ENCODE data around the gene AZIN2.
"Not testable (repeated sequence)": the region's sequence is repeated elsewhere in the genome, so short reads cannot be mapped to it uniquely, and the experiment has no call there.

AZIN2 gene

DNA sequence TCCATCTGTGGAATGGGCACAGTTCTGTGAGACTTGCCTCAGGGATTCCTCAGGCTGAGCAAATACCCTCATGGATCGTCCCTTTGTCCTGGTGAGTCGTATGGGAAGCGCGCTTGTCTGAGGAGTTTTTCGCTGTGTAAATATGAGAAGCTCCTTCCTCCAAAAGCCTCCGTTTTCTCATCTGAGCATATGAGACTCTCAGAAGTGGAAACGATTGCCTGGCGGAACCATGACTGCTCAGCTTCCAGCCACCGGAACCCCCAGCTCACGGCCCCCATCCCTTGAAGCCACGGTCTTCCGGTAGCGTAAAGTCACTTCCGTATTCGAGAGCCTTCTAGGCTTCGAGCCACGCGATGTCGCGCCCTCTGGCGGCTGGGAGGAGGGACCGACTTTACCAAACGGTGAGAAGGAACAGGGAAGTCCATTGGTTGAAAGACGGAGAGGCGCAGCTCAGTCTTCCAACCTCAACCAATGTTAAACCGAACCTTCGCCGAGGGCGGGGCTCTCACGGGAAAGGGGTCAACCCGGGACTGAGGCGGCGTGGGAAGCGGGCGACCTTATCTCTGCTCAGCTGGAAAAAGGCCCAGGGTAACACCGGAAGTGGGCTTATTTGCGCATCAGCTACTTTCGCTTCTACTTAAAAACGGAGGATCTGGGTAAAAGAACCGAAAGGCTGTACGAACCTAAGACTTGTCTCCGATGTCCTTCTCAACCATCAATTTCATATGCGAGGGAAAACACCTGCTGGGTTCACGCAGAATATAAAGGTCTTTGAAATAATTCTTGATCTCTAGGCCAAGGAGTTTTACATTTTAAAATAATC, 46.3 kb downstream of the AZIN2 start:
- peak; percentile 96 to 98 for DNase-seq (ENCODE audit: low read depth in 2 of 2)

DNA sequence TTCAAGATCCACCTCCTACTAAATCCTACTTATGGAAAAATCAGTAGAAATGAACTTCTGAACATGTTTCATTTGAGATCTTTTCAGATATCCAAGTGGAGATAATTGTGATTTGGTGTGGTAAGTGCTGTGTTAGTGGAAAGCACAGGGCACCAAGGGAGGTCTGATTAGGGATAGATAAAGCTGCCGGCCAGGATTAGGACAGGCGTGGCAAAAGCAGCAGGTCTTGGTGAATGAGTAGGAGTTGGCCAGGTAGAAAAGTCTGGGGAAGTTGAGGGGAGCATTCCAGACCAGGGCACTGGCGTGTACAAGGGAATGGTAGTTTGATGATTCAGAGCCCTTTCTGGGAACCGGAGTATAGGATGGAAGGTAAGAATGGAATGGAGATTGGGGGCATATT, 47.8 kb downstream of the AZIN2 start:
- no peak for DNase-seq (ENCODE audit: low read depth in 2 of 2)

DNA sequence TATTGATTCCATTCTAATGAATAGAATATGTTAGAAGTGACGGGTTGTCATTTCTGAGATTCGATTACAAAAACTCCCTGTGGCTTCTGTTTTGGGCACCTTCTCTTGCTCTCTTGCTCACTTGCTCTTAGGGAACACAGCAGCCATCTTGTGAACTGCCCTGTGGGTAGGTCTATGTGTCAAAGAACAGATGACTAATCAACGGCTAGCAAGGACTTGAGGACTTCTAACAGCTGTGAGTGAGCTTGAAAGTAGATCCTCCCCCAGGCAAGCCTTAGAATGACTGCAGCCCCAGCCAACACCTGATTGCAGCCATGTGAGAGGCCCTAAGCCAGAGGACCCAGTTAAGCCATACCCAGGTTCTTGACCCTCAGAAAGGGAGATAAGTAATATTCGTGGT, 49.3 kb downstream of the AZIN2 start:
- no peak for DNase-seq (ENCODE audit: low read depth in 2 of 2)

DNA sequence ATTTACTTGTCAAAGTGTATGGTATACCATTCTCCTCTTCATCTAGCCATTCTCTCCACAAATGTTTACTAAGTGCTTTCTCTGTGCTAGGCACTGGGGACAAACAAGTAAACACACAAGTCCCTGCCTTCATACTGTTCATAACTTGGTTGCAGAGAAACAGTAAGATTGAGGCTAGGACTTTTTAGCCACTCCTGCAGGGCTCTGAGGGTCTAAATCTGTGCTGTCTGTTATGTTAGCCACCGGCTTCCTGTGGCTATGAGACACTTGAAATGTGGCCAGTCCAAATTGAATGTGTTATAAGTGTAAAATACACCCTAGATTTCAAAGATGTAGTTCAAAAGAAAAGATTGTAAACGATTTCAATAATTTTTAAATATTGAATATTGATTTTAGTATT, 50.2 kb downstream of the AZIN2 start:
- no peak for DNase-seq (ENCODE audit: low read depth in 2 of 2)

DNA sequence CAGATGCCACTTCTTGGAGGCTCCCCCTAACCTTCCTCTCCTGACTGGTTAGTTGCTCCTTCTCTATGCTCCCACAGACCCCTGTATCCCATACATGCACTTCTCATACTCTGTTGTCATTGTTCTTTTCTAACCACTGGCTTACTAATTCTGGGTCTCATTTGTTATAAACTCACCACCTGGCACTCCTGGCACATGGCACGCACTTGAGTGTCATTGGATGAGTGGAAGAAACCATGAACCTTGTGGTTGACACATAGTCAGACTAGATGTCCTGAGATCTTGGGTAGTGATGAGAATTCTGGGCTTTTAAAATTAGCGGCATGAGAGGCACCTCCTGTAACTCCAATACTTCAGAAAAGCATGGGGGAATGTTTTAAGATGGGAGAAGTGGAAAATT, 51.6 kb downstream of the AZIN2 start:
- DNase-seq (ENCODE audit: low read depth in 2 of 2) = no peak

DNA sequence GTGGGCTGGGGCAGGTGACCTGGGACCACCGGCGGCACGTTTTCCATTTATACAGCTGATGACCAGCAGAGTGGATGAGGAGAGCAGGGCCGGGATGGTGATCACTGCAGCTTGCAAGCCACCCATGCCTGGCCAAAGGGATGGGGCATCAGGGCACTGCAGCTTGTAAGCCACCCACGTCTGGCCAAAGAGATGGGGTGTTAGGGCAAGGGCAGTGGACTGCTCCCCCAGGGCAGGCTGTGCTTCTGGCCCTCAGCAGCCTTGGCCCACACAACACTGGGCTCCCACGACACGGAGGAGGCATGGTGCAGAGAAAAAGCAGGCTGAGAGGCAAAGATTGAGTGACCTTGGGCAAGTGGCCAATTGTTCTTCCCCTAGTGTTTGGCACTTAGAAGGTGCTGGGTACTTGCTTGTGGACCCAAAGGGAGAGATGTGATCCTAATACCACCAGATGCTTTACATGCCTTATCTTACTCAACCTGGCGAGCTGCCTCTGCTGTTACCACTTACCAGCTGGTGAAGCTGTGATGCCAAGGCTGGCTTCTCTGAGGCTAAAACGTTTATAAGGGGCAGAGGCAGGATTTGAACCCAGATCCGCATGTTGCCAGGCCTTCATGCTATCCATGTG, 52.6 kb downstream of the AZIN2 start:
- DNase-seq (ENCODE audit: low read depth in 2 of 2) = no peak

DNA sequence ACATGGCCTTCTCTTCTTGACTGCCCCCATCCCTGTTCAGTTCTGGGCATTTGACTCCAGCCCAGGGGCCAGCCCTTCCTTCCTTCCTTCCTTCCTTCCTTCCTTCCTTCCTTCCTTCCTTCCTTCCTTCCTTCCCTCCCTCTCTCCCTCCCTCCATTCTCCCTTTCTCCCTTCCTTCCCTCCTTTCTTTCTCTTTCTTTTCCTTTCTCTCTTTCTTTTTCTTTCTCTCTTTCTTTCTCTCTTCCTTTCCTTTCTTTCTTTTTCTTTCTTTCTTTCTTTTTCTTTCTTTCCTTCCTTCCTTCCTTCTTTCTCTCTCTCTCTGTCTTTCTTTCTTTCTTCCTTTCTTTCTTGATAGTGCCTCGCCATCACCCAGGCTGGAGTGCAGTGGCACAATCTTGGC, 55.1 kb downstream of the AZIN2 start:
- DNase-seq (ENCODE audit: low read depth in 2 of 2) = not testable (repeated sequence)

DNA sequence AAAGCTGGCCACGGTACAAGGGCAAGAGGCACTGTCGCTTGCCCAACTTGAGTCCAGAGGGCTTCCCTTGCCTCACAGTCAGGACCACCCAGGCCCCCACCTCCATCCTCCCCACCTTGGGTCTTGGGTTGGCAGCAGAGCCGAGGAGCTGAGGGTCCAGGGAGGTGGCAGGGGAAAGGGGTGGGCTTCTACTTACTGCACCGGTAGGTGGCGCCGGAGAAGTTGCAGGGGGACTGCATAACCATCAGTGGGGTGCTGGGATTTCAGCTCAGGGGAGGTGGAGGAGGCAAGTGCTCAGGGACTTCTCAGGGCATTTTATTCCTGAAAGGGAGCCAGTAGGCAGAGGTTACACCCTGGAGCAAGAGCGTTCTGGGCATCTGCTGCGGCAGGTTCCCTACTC, 56.8 kb downstream of the AZIN2 start:
- DNase-seq (ENCODE audit: low read depth in 2 of 2) = peak in 1 of 2 donors; percentile 14

DNA sequence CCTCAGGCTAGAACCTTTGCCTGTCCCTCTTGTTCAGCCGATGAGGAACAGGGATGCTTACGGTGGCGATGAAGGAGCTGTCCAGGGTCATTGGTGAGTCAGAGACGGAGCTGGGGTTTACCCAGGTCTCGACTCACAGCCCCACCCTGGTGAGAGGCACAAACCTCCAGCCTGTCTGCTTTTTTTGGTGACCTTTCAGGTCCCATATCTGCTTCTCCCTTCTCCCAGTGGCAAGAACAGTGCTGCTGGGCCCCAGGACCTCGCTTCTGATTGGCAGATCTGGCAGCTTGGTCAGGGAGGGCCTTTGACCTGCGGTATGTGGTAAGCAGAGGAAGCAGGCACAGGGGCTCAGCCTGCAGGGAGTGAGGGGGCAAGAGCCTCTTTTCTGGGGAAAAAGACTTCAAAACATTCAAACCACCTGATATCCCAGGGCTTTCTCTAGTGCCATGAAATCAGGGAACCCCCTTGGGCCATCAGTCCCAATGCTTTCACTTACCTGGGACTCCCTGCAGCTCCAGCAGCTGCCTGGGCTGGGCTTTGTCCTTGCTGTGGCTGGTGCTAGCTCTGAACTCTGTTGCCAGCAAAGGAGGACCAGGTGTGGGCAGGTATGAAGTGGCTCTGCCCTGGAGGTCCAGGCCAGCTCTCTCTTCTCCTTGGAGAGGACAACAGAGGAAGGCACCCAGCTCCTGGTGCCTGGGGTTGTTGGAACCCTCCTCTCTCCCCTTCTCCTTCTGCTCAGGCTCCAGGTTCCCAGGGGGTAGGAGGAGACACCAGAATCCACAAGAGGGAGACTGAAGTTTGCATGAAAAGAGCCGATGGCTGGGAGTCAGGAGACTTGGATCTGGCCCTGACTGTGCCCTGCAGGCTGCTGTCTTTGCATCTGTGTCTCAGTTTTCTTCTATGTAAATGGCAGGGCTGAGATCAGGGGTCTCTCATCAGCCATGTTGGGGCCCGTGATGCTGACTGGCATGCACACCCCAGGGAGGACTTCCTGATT, 59.5 kb downstream of the AZIN2 start:
- no peak for DNase-seq (ENCODE audit: low read depth in 2 of 2)

DNA sequence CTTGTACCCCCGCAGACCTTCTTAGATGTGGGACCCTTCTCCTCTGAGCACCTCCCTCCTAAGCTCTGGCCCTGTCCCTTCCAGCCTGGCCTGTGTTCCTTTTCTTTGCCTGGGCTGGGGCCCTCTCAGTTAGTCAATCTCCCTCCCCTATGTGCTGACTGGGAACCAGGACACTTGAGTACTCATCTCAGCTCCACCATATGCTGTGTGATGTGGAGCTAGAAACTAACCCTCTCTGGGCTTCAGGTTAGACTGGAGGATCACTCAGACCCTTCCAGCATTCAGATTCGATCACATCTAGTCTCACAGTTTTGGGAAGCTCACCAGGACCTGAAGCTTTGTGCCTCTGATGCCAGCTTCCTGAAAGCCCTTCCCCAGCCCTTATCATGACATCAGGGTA, 60.3 kb downstream of the AZIN2 start:
- no peak for DNase-seq (ENCODE audit: low read depth in 2 of 2)

DNA sequence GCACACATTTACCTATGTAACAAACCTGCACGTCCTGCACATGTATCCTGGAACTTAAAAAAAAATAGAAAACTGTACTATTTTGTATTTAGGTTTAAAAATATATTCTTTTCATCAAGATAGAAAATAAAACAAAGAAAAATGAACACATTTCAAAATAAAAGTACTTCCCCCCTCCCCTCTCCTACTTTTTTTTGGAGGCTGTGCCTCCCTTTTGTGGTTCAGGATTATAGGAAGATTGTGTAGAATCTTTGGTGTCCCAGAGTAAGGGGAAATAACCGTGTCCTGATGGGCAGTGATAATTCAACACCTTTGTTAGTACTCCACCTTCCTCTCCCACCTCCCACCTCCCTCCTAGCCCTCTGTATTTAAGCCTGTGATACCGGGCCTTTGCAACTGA, 60.8 kb downstream of the AZIN2 start:
- no peak for DNase-seq (ENCODE audit: low read depth in 2 of 2)

DNA sequence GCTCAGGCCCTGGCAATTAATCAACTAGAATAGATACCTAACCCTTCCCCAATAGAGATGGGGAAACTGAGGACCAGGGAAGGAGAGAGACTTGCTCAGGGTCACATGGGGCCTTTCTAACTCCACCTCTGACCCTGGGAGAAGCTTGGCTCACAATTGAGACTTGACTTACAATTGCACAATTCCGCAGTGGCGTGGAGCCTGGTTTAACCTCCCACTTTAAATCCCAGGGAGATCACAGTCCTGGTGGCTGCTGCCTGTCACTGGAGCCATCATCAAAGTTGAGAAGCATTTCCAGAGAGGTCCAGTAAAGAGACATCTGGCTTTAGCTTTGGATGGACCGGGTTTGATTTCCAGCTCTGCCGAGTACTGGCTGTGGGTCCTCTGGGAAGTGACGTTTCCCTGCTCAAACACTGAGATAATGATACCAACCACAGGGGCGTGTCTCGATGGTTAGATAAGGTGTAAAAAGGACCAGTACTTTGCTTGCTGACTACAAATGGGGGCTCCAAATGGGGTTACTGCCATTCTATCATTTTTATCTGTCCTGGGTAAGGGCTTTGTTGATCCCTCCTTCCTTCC, 61.6 kb downstream of the AZIN2 start:
- DNase-seq (ENCODE audit: low read depth in 2 of 2) = no peak

DNA sequence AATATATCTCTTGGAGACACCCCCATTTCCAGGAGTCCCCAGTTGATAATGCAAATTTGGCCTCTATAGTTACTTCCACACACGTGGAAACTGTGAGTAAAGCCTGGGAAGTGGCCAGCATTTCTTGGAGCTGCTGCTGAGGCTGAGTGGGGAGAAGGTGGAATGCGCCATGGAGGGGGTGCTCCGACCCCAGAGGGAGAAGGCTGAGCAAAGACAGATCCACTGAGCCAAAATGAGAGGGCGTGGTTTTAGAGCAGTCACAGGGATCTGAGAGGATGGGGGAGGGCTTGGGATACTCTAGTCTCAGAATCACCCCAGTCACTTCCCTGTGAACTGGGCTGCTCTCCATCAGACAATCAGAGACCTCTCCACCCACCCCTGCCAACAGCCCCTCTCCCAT, 62.2 kb downstream of the AZIN2 start:
- no peak for DNase-seq (ENCODE audit: low read depth in 2 of 2)

DNA sequence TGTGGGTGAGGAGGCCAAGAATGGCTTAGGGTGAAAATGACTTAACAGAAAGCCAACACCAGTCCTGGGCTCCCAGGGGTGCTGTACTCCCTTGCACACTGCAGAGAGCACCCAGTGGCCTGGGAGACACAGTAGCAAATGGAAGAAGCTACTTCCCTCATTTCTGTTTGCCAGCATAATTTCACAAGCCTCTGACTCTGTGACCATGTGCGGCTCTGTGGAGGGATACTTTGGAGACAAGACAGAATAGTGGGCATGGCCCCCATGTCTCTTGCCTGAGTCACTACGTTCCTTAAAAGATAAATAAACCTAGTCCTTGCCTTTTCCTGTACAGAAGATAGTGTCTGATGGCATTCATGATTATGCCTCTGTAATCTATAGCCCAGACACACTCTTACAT, 62.7 kb downstream of the AZIN2 start:
- no peak for DNase-seq (ENCODE audit: low read depth in 2 of 2)

DNA sequence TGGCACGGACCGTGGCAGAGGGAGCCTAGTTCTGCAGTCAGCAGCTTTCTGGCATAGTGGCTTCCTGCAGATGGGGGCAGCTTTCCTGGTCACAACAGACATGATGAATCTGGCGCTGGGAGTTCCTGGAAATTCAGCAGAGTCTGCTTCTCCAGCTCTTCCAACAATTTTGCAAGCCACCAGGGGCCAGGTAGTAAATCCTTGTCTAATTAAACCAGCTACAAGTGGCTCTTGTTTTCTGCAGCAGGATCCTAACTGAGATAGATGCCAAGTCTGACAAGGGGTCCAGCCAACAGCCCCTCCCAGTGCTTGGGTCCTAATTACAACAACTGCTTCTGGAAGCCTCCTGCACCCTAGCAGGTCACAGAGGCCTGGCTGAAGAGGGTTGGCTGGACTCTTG, 65.0 kb downstream of the AZIN2 start:
- no peak for DNase-seq (ENCODE audit: low read depth in 2 of 2)

DNA sequence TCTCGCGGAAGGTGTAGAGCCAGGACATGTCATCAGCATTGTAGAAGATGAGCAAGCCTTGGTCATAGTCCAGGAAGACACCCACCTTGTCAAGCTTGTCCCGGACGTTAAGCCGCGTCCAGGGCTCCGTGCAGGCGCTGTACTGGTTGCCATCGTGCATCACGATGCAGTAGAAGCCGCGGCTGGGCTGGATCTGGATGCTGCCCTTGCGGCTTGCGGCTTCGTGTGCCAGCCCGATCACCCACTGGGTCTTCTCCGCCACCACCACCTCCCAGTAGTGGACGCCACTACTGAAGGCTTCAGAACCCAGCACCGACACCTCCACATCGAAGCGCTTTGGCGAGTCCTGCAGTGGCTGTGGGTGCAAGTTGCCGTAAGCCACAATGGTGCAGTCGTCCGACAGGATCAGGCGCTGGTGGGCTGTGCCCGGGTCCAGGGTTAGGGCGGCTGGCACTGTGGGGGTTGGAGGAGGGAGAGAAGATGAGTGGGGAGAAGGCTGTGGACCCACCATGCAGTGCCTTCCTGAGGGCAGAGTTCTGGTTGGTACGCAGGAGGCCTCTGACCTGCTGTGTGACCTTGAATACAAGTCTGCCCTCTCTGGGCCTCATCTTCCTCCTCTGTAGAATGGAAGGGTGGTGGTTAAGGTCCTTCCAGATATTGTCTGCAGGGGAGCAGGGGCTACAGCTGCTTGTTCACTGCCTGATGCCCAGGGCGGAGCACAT, 66.5 kb downstream of the AZIN2 start:
- DNase-seq (ENCODE audit: low read depth in 2 of 2) = no peak

DNA sequence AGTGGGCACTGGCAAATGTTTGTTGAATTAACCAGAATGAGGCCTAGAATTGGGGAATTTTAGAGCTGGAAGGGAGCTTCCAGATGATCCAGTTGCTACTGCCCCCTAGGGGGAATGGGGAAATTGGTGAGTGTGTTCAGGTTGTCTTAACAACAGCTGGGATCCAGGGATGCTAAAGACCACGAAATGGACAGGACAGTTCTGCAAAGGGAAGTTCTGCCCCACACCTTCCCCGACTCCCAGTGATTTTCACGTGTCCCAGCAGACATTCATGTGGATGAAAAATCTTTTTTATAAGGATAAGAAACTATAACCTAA, 67.0 kb downstream of the AZIN2 start:
- DNase-seq (ENCODE audit: low read depth in 2 of 2) = no peak

DNA sequence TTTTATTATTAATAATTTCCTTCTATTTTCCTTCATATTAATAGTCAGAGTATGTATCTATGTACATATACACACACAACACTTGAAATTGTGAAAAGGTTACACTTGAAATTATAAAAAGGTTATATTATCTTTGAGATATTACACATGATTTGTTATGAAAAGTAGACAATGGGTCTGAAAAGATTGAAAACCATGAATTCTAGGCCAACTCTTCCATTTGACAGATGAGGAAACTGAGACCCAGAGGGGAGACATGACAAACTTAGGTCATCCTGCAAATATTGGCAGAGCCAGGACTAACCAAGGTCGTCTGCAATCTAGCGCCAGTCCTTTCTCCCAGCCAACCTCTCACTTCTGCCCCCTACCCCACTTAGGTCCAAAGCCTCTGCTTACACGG, 67.7 kb downstream of the AZIN2 start:
- no peak for DNase-seq (ENCODE audit: low read depth in 2 of 2)

DNA sequence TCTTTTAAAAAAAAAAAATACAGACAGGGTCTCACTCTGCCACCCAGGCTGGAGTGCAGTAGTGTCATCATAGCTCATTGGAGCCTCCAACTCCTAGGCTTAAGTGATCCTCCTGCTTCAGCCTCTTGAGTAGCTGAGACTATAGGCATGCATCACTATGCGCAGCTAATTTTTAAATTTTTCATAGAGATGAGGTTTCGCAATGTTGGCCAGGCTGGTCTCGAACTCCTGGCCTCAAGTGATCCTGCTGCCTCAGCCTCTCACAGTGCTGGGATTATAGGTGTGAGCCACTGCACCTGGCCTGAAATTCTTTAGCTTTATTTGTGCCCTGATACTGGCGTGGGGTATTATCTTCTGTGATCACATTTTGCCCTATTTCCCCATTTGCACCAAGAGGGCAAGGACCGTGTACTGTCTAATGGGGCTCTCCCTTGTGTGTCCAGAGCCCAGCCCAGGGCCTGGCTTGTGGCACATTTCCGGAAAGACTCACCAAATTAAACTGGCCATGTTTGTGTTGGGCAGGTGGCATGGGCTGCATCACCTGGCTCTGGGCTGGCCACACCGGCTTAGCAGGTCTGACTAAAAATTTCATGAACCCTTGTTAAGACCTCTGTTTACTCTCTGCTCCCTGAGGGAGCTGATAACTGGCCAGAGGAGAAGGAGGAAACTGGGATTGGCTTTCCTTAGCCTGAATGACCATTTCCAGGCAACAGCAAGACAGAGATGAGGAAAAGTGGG, 68.7 kb downstream of the AZIN2 start:
- no peak for DNase-seq (ENCODE audit: low read depth in 2 of 2)

DNA sequence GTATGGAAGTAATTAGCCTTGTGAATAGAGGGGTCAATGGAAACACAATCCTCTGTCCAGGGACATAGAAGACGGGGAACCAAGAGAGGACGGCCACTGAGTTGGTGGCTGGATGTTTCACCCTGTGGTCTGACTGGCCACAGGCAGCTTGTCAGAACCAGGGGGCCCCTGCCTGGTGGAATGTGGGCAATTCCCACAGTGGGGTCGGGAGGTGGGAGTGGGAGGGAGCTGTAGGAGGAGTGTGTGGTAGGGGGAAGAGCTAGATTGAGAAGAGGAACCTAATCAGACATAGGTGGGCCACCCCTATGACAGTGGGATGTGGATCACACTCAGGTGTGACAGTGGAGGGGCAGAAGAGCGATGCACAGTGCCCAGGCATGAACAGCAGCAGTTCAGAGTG, 69.6 kb downstream of the AZIN2 start:
- no peak for DNase-seq (ENCODE audit: low read depth in 2 of 2)

DNA sequence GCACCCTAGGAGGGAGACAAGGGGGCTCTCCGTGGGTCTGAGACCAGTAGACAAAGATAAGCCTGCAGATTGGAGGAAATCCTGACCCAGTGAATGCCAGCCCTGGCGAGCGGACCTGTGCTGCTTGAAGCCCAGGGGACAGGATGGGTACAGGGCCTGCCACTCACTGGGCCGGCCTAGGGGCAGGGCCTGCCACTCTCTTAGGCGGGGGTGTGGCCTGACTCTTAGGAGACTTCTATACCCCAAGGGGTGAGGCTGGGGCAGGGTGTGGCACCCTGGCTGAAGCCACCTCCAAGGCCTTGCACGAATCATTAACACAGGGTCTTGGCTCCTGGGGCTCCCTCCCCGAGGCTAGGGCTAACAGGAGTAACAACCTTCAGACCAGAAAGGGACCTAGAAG, 70.2 kb downstream of the AZIN2 start:
- DNase-seq (ENCODE audit: low read depth in 2 of 2) = no peak
